Esophagus squamous epithelium (tissue), 5 donors: Measurements from ENCODE around the gene FPR1. TPM values are rescaled to one million over a fixed set of nuclear protein-coding genes. Genes with fewer than 3 reads are reported as not detected.

Experiments used
- DNase-seq: peaks from one replicate; lab custom pipeline; 2025; lab: John Stamatoyannopoulos, UW
- H3K27ac ChIP-seq, 4 donors: fragments of 200-600 bp; sonication (generic); one replicate each; pipeline ENCODE4 v1.5.1; 2016 to 2019; ENCODE audit warnings: mild to moderate bottlenecking in 1 of 4
- H3K27me3 ChIP-seq, 4 donors: fragments of 200-600 bp; sonication (generic); 1 replicate in 3 of 4; 2 replicates in 1 of 4; pipeline versions ENCODE4 v1.5.1 to v1.6.0; 2017 to 2021; ENCODE audit warnings: antibody characterized with exemption in 1 of 4
- H3K36me3 ChIP-seq, 3 donors: fragments of 200-600 bp; sonication (generic); one replicate each; pipeline ENCODE4 v1.5.1; 2016 to 2019
- H3K4me1 ChIP-seq, 3 donors: fragments of 200-600 bp; sonication (generic); one replicate each; pipeline ENCODE4 v1.5.1; 2017 to 2019
- H3K4me3 ChIP-seq, 4 donors: fragments of 200-600 bp; sonication (generic); 1 replicate in 3 of 4; 2 replicates in 1 of 4; pipeline ENCODE4 v1.5.1; 2016 to 2019; ENCODE audit warnings: mild to moderate bottlenecking in 2 of 4, moderate library complexity in 1 of 4
- H3K9me3 ChIP-seq, 3 donors: fragments of 200-600 bp; sonication (generic); one replicate each; pipeline ENCODE4 v1.5.1; 2016 to 2019
- CTCF ChIP-seq, 6 experiments: fragments of 450-650 bp in 4 of 6; fragments of 200-600 bp in 2 of 6; sonication (generic) in 2 of 6; IDR thresholded peaks; one replicate each; pipeline ENCODE4 v1.5.1; 2016 to 2019; ENCODE audit warnings: antibody characterized with exemption in 6 of 6, mild to moderate bottlenecking in 4 of 6, moderate library complexity in 4 of 6
- POLR2A ChIP-seq, 4 donors: fragments of 450-650 bp; IDR thresholded peaks; one replicate each; pipeline ENCODE4 v1.6.1; 2017; ENCODE audit warnings: antibody characterized with exemption in 4 of 4, mild to moderate bottlenecking in 4 of 4, moderate library complexity in 3 of 4
- WGBS, 2 donors: methylation state at CpG; one replicate each; pipeline ENCODE4 v1.1.5; 2018; 5-methylcytosine and 5-hydroxymethylcytosine counted together
- intact Hi-C: fragments of 100-400 bp; cut with DNase I; formaldehyde crosslinking; loops from one replicate; pipeline ENCODE4 v1.15.0; 2022
- total RNA-seq, 4 donors: library from RNA; depleted of rRNA; stranded (reverse); fragments of >200 nt; gene quantifications; one replicate each; pipeline ENCODE4 v1.1.0, GENCODE V29; 2016
- donor health status: DM: yes; HTN: yes; CAD: no.

Gene FPR1
- total RNA-seq, 4 donors from 2014 or later = 1.7 to 6.2 (median 4.4) TPM; not detected in 1

GRCh38 chr19:51699170-51699569, 52.5 kb downstream of the FPR1 start:
- DNase-seq = no peak
- H3K36me3 ChIP-seq = peaks cover 0 to 50% (median 6%) of the 10 kb centered on the region in 3 donors
- H3K27me3 ChIP-seq = no peaks in the 10 kb centered on the region
- no peaks in the 10 kb centered on the region for H3K9me3 ChIP-seq
- H3K4me1 ChIP-seq = peaks cover 18 to 35% (median 18%) of the 10 kb centered on the region in 3 donors
- no peak overlapping the region for H3K4me3 ChIP-seq
- no peak overlapping the region for H3K27ac ChIP-seq
- WGBS, 2 donors = 83 to 94% methylated on average over 5 of the region's 5 CpGs
- no peak for TF ChIP-seq POLR2A (IDR thresholded peaks at IDR 0.05)
- no peak for TF ChIP-seq CTCF (IDR thresholded peaks at IDR 0.05)
- intact Hi-C loops = no loop called here

- H3K4me1 ChIP-seq = peaks cover 14 to 33% (median 15%) of the 10 kb centered on the region in 3 donors
- H3K27ac ChIP-seq = no peak overlapping the region
- no peak overlapping the region for H3K4me3 ChIP-seq
- H3K9me3 ChIP-seq = no peaks in the 10 kb centered on the region
- no peak for TF ChIP-seq POLR2A (IDR thresholded peaks at IDR 0.05)
- TF ChIP-seq CTCF (IDR thresholded peaks at IDR 0.05) = no peak
- DNase-seq = no peak
- intact Hi-C loops = no loop called here
- 94 to 98% methylated on average over 5 of the region's 5 CpGs for WGBS, 2 donors
- no peaks in the 10 kb centered on the region for H3K27me3 ChIP-seq
- peaks cover 0 to 56% (median 6%) of the 10 kb centered on the region in 3 donors for H3K36me3 ChIP-seq
Observed at GRCh38 chr19:51698296-51698695, 53.4 kb downstream of the FPR1 start.

GRCh38 chr19:51697169-51697776, 54.4 kb downstream of the FPR1 start:
- Histone ChIP-seq H3K36me3 (peaks cover 0 to 59% (median 6%) of the 10 kb centered on the region in 3 donors), H3K27me3 (no peaks in the 10 kb centered on the region), H3K4me3 (no peak overlapping the region), H3K9me3 (no peaks in the 10 kb centered on the region), H3K27ac (no peak overlapping the region), H3K4me1 (peaks cover 5 to 33% (median 12%) of the 10 kb centered on the region in 3 donors)
- DNase-seq = no peak
- TF ChIP-seq CTCF (IDR thresholded peaks at IDR 0.05) = no peak
- TF ChIP-seq POLR2A (IDR thresholded peaks at IDR 0.05) = no peak
- WGBS, 2 donors = 76 to 78% methylated on average over 7 to 8 of the region's 9 CpGs
- intact Hi-C loops = no loop called here

GRCh38 chr19:51696606-51697005, 55.1 kb downstream of the FPR1 start:
- 90 to 100% methylated on average over 3 of the region's 3 CpGs for WGBS, 2 donors
- H3K27me3 ChIP-seq = no peaks in the 10 kb centered on the region
- H3K9me3 ChIP-seq = no peaks in the 10 kb centered on the region
- intact Hi-C loops = no loop called here
- no peak overlapping the region for H3K4me3 ChIP-seq
- H3K4me1 ChIP-seq = peaks cover 5 to 33% (median 14%) of the 10 kb centered on the region in 3 donors
- no peak overlapping the region for H3K27ac ChIP-seq
- no peak for DNase-seq
- TF ChIP-seq POLR2A (IDR thresholded peaks at IDR 0.05) (no peak), CTCF (IDR thresholded peaks at IDR 0.05) (no peak)
- H3K36me3 ChIP-seq = peaks cover 0 to 59% (median 6%) of the 10 kb centered on the region in 3 donors

Other genes starting within 250 kb of the FPR1 start
- 1 to 10 TPM in 1 of 4 donors, not detected in 3; 7.1 TPM for gene SIGLEC6, start 220.2 kb downstream of the FPR1 start, total RNA-seq
- gene ZNF175, start 180.6 kb downstream of the FPR1 start, total RNA-seq = 1 to 10 TPM; 2.5 to 5.7 (median 2.9) TPM
- gene SIGLEC5, start 121.5 kb downstream of the FPR1 start, total RNA-seq = under 1 TPM in 1 of 4 donors, not detected in 3; 0.94 TPM
- 1 to 10 TPM in 1 of 4 donors, under 1 TPM in 1, not detected in 2; 0.97 to 2.9 TPM for gene SIGLEC14, start 105.1 kb downstream of the FPR1 start, total RNA-seq
- gene SPACA6, start 58.5 kb downstream of the FPR1 start, total RNA-seq = 1 to 10 TPM; 2.8 to 7.9 (median 4.8) TPM
- gene HAS1, start 27.9 kb downstream of the FPR1 start, total RNA-seq = under 1 TPM in 1 of 4 donors, not detected in 3; 0.82 TPM
- gene FPR2, start 9.3 kb upstream of the FPR1 start, total RNA-seq = 1 to 10 TPM in 1 of 4 donors, under 1 TPM in 1, not detected in 2; 0.79 to 2.2 TPM
- gene FPR3, start 43.3 kb upstream of the FPR1 start, total RNA-seq = 1 to 10 TPM in 3 of 4 donors, under 1 TPM in 1; 0.61 to 8.9 (median 3.6) TPM
- gene ZNF577, start 136.1 kb upstream of the FPR1 start, total RNA-seq = 10 to 100 TPM in 1 of 4 donors, 1 to 10 TPM in 3; 2.3 to 13.9 (median 3.3) TPM
- 10 to 100 TPM in 1 of 4 donors, 1 to 10 TPM in 3; 5.8 to 13.0 (median 7.1) TPM for gene ZNF649, start 153.1 kb upstream of the FPR1 start, total RNA-seq
- gene ZNF613, start 175.6 kb upstream of the FPR1 start, total RNA-seq = 10 to 100 TPM in 1 of 4 donors, 1 to 10 TPM in 3; 2.9 to 12.0 (median 7.6) TPM
- 10 to 100 TPM in 1 of 4 donors, 1 to 10 TPM in 3; 2.9 to 12.6 (median 6.6) TPM for gene ZNF350, start 235.0 kb upstream of the FPR1 start, total RNA-seq